PFSK-1 (cell line): ENCODE measurements around the gene CENPB.

Experiments used
- FOXP2 ChIP-seq: optimal IDR thresholded peaks from 2 replicates; pipeline ENCODE3; 2011; ENCODE audit warnings: borderline replicate concordance, control low read depth, inconsistent platforms; ENCODE audit not compliant: insufficient read depth; ENCODE audit errors: extremely low read length, extremely low read depth
- POLR2AphosphoS5 ChIP-seq: IDR thresholded peaks from 2 replicates; pipeline ENCODE4 v1.6.1; 2012; ENCODE audit warnings: low read depth, mild to moderate bottlenecking, control low read depth, low read length, moderate library complexity
- REST ChIP-seq, 2 experiments: IDR thresholded peaks; 2 replicates each; pipeline versions ENCODE4 v1.6.1 to v1.8.0; 2011 to 2012; ENCODE audit warnings: low read depth in 2 of 2, low read length in 2 of 2, control low read depth in 1 of 2, inconsistent platforms in 1 of 2, mild to moderate bottlenecking in 1 of 2, moderate library complexity in 1 of 2; ENCODE audit not compliant: insufficient read depth in 1 of 2
- SIN3A ChIP-seq: IDR thresholded peaks from 2 replicates; pipeline ENCODE4 v1.6.1; 2012; ENCODE audit warnings: mild to moderate bottlenecking, low read length, moderate library complexity, borderline replicate concordance; ENCODE audit not compliant: insufficient read depth
- TAF1 ChIP-seq: IDR thresholded peaks from 2 replicates; pipeline ENCODE4 v1.6.1; 2012; ENCODE audit warnings: low read length, control low read depth, borderline replicate concordance; ENCODE audit not compliant: insufficient read depth

The CENPB gene

GRCh38 chr20:3748073-3748472, 38.5 kb downstream of the CENPB start:
- TF ChIP-seq POLR2AphosphoS5 (no peak), REST (IDR thresholded peaks at IDR 0.05; ENCODE audit: insufficient read depth in 1 of 2, low read depth in 2 of 2, low read length in 2 of 2) (no peak), SIN3A (no peak), TAF1 (no peak), FOXP2 (no peak)

DNA sequence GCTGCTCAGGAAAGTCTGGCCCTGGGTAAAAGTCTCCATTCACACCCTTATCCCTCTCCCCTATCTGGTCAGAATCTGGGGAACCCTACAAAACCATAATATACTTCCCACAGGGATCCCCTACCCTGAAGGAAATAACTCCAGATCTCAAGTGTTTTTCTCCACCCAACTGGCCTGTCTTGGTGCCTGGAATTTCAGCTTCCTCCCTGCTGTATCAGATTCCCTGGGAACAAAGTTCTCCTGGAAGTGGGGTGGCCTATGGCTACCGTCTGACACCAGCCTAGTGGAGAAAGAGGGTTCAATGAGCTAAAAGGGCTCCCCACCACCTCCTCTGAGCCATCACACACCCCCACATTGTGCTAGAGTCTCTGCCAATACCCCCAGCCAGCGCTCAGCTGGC, 39.1 kb downstream of the CENPB start:
- TF ChIP-seq REST (IDR thresholded peaks at IDR 0.05; ENCODE audit: insufficient read depth in 1 of 2, low read depth in 2 of 2, low read length in 2 of 2) (no peak), POLR2AphosphoS5 (no peak), SIN3A (no peak), TAF1 (no peak), FOXP2 (no peak)

DNA sequence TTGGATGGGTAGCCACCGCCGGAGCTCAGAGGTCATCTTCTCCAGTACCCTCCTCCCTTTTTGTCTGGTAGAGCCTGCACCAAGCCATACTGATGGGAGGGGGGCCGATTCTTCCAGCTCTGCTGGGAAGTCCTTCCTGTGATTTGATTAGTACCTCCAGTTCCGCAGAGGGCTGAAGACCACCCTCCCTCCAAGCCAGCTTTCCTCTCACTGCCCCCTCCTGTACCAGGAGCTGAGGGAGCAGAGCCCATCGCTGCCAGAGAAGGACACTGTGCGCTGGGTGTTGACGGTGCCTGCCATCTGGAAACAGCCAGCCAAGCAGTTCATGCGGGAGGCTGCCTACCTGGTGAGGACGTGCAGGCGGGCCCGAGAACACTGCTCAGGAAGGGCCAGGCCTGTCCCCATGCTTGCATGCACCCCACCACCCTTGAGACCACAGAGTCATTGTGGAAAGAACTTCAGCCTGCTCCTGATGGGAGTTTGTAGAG, 40.8 kb downstream of the CENPB start:
- no peak for TF ChIP-seq POLR2AphosphoS5
- TF ChIP-seq REST (IDR thresholded peaks at IDR 0.05; ENCODE audit: insufficient read depth in 1 of 2, low read depth in 2 of 2, low read length in 2 of 2) = no peak
- TF ChIP-seq SIN3A = no peak
- TF ChIP-seq FOXP2 = no peak
- TF ChIP-seq TAF1 = no peak

DNA sequence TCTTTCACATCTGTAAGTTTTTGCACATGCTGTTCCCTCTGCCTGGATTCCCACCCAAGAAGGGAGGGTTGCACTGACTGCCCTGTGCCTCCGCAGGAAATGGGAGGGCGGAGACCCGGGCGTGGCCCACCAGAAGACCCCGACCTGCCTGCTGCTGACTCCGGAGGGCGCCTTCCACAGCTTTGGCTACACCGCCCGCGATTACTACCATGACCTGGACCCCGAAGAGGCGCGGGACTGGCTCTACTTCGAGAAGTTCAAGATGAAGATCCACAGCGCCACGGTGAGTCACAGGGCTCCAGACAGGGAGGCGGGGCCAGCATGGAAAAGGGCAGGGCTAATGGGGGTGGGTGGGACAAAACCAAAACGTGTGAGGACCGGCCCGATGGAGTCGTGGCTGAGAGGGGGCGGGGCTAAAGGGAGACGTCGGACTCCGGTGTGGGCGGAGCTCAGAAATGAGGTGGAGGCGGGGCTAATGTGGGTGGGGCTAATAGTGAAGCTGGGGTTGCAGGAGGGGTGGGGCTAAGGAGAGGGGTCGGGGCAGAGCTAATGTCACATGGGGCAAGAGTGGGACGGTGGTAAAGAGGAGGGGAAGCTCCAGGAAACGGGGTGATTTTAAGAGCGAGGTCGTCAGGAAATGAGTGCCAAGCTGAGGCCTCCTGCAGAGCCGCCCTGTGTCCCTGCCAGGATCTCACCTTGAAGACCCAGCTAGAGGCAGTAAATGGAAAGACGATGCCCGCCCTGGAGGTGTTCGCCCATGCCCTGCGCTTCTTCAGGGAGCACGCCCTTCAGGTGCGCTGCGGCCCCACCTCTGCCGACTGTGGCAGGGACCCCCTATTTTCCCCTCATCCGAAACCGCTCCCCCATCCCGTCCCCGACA, 41.5 kb downstream of the CENPB start:
- TF ChIP-seq SIN3A = no peak
- TF ChIP-seq FOXP2 = no peak
- no peak for TF ChIP-seq REST (IDR thresholded peaks at IDR 0.05; ENCODE audit: insufficient read depth in 1 of 2, low read depth in 2 of 2, low read length in 2 of 2)
- no peak for TF ChIP-seq TAF1
- no peak for TF ChIP-seq POLR2AphosphoS5
